SU-DHL-6 (cell line): Measurements from ENCODE around the gene MOCOS.

Experiments used
- EZH2phosphoT487 ChIP-seq: fragments of 200-600 bp; sonication (generic), shearing (Covaris generic); conservative IDR thresholded peaks from 2 replicates; pipeline ENCODE4 v1.6.1; 2018; ENCODE audit warnings: mild to moderate bottlenecking, antibody characterized with exemption, low read length, moderate library complexity, mixed read lengths
- TF ChIP-seq, protein P1 (sequence below): fragments of 200-600 bp; sonication (generic); IDR thresholded peaks from one replicate; pipeline ENCODE4 v1.5.1; 2017; ENCODE audit warnings: antibody characterized with exemption, mild to moderate bottlenecking, low read length, moderate library complexity; ENCODE audit not compliant: insufficient read depth, poor library complexity, severe bottlenecking

DNA sequence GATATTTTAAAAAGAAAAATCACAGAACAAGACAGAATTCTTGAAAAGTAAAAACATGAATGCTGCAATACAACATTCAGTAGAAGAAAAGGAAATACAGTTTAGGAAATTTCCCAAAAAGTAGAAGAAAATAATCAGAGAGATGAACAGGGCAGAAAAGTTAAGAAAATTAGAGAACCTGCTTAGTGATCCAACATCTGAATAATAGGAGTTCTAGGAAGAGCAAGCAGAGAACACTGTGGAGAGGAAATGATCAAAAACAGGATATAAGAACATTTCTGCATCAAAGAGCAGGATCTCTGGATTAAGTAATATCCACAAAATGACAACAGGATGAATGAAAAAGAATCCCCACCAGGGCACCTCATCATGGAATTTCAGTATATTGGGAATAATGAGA lies 101.4 kb downstream of the MOCOS start:
- TF ChIP-seq, protein P1, sequence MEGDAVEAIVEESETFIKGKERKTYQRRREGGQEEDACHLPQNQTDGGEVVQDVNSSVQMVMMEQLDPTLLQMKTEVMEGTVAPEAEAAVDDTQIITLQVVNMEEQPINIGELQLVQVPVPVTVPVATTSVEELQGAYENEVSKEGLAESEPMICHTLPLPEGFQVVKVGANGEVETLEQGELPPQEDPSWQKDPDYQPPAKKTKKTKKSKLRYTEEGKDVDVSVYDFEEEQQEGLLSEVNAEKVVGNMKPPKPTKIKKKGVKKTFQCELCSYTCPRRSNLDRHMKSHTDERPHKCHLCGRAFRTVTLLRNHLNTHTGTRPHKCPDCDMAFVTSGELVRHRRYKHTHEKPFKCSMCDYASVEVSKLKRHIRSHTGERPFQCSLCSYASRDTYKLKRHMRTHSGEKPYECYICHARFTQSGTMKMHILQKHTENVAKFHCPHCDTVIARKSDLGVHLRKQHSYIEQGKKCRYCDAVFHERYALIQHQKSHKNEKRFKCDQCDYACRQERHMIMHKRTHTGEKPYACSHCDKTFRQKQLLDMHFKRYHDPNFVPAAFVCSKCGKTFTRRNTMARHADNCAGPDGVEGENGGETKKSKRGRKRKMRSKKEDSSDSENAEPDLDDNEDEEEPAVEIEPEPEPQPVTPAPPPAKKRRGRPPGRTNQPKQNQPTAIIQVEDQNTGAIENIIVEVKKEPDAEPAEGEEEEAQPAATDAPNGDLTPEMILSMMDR = no peak
- TF ChIP-seq EZH2phosphoT487 = no peak
